ENCODE data around the gene CNR2. TPM values are rescaled to one million over a fixed set of nuclear protein-coding genes. Genes with fewer than 3 reads are reported as not detected.

CNR2 gene
- total RNA-seq, 1 donor: not detected

- no peak for DNase-seq (ENCODE audit: low read depth)
- no peak overlapping the region for H3K4me3 ChIP-seq (ENCODE audit: low read depth, low read length)
- TF ChIP-seq CTCF (IDR thresholded peaks at IDR 0.05; ENCODE audit: insufficient read depth, low read depth, low read length): no peak
Measured at GRCh38 chr1:23928789-23929188, 15.6 kb upstream of the CNR2 start.

DNA sequence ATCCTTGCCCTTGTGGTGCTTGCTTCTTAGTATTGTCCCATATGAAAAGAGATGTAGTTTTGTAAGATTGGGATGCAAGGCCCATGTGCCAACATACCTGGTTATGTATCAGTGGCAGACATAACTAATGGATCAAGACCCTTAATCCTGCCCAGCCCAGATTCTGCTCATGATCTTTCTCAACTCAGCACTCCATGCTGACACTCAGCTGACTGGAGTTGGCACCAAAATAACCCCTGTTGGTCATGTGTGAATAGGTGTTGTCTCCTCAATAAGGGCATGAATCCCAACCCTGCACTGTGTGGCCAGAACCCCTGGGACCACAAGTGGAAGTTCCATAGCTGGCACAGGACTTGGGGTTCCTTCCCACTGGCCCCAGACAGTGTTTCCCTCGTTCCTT lies 13.9 kb upstream of the CNR2 start:
- no peak for DNase-seq (ENCODE audit: low read depth)
- no peak overlapping the region for H3K4me3 ChIP-seq (ENCODE audit: low read depth, low read length)
- no peak for TF ChIP-seq CTCF (IDR thresholded peaks at IDR 0.05; ENCODE audit: insufficient read depth, low read depth, low read length)

DNA sequence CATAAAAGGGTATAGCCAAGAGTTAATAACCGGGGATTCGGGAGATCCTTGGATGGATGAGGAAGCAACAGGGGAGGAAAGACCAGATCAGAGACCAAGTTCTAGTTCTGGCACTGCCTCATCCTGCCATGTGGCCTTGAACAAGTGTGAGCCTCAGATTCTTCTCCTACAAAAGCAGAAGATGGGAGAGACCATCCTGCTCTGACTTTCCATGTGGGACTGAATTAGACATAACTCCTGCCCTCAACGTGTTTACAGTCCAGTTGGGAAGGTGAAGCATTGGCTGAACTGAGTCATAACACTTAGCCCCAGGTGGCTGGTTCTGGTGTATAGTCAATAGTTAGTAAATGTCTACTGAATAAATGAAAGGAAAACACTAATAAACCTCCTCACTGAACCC lies 12.1 kb upstream of the CNR2 start:
- DNase-seq (ENCODE audit: low read depth): no peak
- TF ChIP-seq CTCF (IDR thresholded peaks at IDR 0.05; ENCODE audit: insufficient read depth, low read depth, low read length): no peak
- H3K4me3 ChIP-seq (ENCODE audit: low read depth, low read length): no peak overlapping the region

GRCh38 chr1:23924601-23925000 lies 11.4 kb upstream of the CNR2 start:
- no peak overlapping the region for H3K4me3 ChIP-seq (ENCODE audit: low read depth, low read length)
- TF ChIP-seq CTCF (IDR thresholded peaks at IDR 0.05; ENCODE audit: insufficient read depth, low read depth, low read length): no peak
- no peak for DNase-seq (ENCODE audit: low read depth)

- DNase-seq (ENCODE audit: low read depth): no peak
- H3K4me3 ChIP-seq (ENCODE audit: low read depth, low read length): no peak overlapping the region
- TF ChIP-seq CTCF (IDR thresholded peaks at IDR 0.05; ENCODE audit: insufficient read depth, low read depth, low read length): no peak
Measured at GRCh38 chr1:23923592-23924499, 10.7 kb upstream of the CNR2 start.

GRCh38 chr1:23922321-23922943 lies 9.3 kb upstream of the CNR2 start:
- no peak for TF ChIP-seq CTCF (IDR thresholded peaks at IDR 0.05; ENCODE audit: insufficient read depth, low read depth, low read length)
- peak; percentile 80 for DNase-seq (ENCODE audit: low read depth)
- no peak overlapping the region for H3K4me3 ChIP-seq (ENCODE audit: low read depth, low read length)

Measured in fibroblast of villous mesenchyme (primary cell).